ENCODE data around the gene SLC35F4. TPM values are rescaled to one million over a fixed set of nuclear protein-coding genes. Genes with fewer than 3 reads are reported as not detected.

Gene SLC35F4
- total RNA-seq, 1 donor from 2014 or later = not detected

- Histone ChIP-seq H3K4me3 (no peak overlapping the region), H3K36me3 (no peaks in the 10 kb centered on the region), H3K27ac (no peak overlapping the region), H3K4me1 (no peaks in the 10 kb centered on the region), H3K27me3 (no peaks in the 10 kb centered on the region), H3K9me3 (no peaks in the 10 kb centered on the region)
- intact Hi-C loops (cut with DNase I) = no loop called here
- no peak for TF ChIP-seq CTCF (IDR thresholded peaks at IDR 0.05)
- no peak for TF ChIP-seq POLR2AphosphoS5 (IDR thresholded peaks at IDR 0.05; ENCODE audit: insufficient read depth in 1 of 2, low read depth in 1 of 2)
- DNase-seq (ENCODE audit: extremely low spot score in 2 of 2) = no peak
Measured at GRCh38 chr14:57897144-57897748, 31.4 kb upstream of the SLC35F4 start.

DNA sequence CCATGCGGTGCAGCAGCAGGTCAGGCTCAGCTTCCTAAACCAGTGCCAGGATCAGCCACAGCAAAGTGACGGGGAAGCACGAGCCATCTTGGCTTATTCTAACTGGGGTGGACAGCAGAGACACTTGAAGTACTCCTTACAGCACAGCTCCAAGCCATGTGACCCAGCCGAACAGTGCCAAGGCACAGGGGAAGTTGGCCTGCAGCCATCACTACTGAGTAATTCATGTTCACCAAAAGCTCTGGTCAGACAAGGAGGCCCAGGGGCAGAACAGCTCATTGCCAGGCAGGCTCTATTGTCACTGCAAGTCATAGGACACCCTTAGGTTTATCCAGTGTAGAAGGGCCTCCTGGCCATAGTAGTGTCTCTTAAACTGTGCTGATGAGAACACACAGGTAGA is 23.4 kb upstream of the SLC35F4 start:
- H3K4me1 ChIP-seq = no peaks in the 10 kb centered on the region
- no peaks in the 10 kb centered on the region for H3K27me3 ChIP-seq
- intact Hi-C loops (cut with DNase I) = no loop called here
- no peak overlapping the region for H3K27ac ChIP-seq
- no peak for DNase-seq (ENCODE audit: extremely low spot score in 2 of 2)
- no peaks in the 10 kb centered on the region for H3K36me3 ChIP-seq
- TF ChIP-seq POLR2AphosphoS5 (IDR thresholded peaks at IDR 0.05; ENCODE audit: insufficient read depth in 1 of 2, low read depth in 1 of 2) = peak in 1 of 2 donors; percentile 8
- TF ChIP-seq CTCF (IDR thresholded peaks at IDR 0.05) = no peak
- no peaks in the 10 kb centered on the region for H3K9me3 ChIP-seq
- no peak overlapping the region for H3K4me3 ChIP-seq

DNA sequence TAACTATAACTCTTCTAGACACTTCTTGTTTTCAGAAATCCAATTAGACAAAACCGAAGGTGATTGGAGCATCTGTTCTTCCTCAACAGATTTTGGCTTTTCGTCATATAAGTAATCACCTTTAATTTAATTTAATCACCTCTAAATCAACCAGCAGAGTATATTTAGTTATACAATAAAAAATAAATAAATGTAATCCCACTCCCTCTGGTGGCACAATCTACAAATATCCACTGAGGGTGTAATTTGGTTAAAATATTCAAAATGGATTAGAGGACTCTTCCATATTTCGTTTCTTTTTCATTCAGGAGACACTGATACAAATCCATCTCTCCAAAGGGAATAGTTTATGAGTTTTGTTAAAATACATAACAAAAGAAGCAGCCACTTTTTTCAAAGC is 18.3 kb upstream of the SLC35F4 start:
- H3K36me3 ChIP-seq = no peaks in the 10 kb centered on the region
- no peaks in the 10 kb centered on the region for H3K4me1 ChIP-seq
- H3K27ac ChIP-seq = no peak overlapping the region
- DNase-seq (ENCODE audit: extremely low spot score in 2 of 2) = no peak
- intact Hi-C loops (cut with DNase I) = no loop called here
- H3K27me3 ChIP-seq = no peaks in the 10 kb centered on the region
- no peaks in the 10 kb centered on the region for H3K9me3 ChIP-seq
- no peak overlapping the region for H3K4me3 ChIP-seq
- no peak for TF ChIP-seq POLR2AphosphoS5 (IDR thresholded peaks at IDR 0.05; ENCODE audit: insufficient read depth in 1 of 2, low read depth in 1 of 2)
- TF ChIP-seq POLR2A (IDR thresholded peaks at IDR 0.05) = no peak
- TF ChIP-seq CTCF (IDR thresholded peaks at IDR 0.05) = no peak

- no peaks in the 10 kb centered on the region for H3K27me3 ChIP-seq
- H3K27ac ChIP-seq = no peak overlapping the region
- H3K9me3 ChIP-seq = no peaks in the 10 kb centered on the region
- H3K4me1 ChIP-seq = no peaks in the 10 kb centered on the region
- H3K36me3 ChIP-seq = no peaks in the 10 kb centered on the region
- no peak overlapping the region for H3K4me3 ChIP-seq
- TF ChIP-seq POLR2A (IDR thresholded peaks at IDR 0.05) (no peak), POLR2AphosphoS5 (IDR thresholded peaks at IDR 0.05; ENCODE audit: insufficient read depth in 1 of 2, low read depth in 1 of 2) (no peak), CTCF (IDR thresholded peaks at IDR 0.05) (no peak)
- no peak for DNase-seq (ENCODE audit: extremely low spot score in 2 of 2)
- intact Hi-C loops (cut with DNase I) = no loop called here
Measured at GRCh38 chr14:57883061-57883460, 17.2 kb upstream of the SLC35F4 start.

DNA sequence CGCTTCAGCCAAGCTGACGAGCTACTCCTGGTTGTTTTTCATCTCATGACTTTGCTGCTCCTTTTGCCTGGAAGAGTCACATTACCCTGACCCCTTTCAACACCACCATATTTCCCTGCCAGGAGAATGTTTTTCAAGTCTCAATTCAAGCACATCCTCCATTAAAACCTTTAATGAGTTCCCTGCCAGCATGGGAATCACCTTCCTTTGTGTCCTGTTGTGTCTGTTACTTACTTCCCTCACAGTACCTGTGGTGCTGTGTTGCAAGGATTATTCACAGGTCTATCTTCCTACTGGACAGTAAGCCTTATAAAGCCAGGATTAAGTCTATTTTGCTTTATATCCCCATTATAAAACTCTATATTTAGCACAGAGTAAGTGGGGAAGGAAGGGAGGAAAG is 13.6 kb upstream of the SLC35F4 start:
- no peak for DNase-seq (ENCODE audit: extremely low spot score in 2 of 2)
- no peaks in the 10 kb centered on the region for H3K36me3 ChIP-seq
- no peak overlapping the region for H3K27ac ChIP-seq
- no peak overlapping the region for H3K4me3 ChIP-seq
- TF ChIP-seq POLR2A (IDR thresholded peaks at IDR 0.05) = no peak
- no peak for TF ChIP-seq POLR2AphosphoS5 (IDR thresholded peaks at IDR 0.05; ENCODE audit: insufficient read depth in 1 of 2, low read depth in 1 of 2)
- no peak for TF ChIP-seq CTCF (IDR thresholded peaks at IDR 0.05)
- intact Hi-C loops (cut with DNase I) = no loop called here
- H3K9me3 ChIP-seq = no peaks in the 10 kb centered on the region
- H3K27me3 ChIP-seq = no peaks in the 10 kb centered on the region
- no peaks in the 10 kb centered on the region for H3K4me1 ChIP-seq

Data from vagina (tissue), 2 donors.